GM21723 (cell line): ENCODE data around the gene TEC.

Experiments used
- ATAC-seq: cut with Tn5 transposase; IDR thresholded peaks from one replicate; pipeline ENCODE4 v1.9.1; 2021; ENCODE audit warnings: mild to moderate bottlenecking, moderate library complexity; ENCODE audit not compliant: unreplicated experiment

TEC gene

GRCh38 chr4:48093991-48094416 lies 175.6 kb downstream of the TEC start:
- ATAC-seq, result no peak

DNA sequence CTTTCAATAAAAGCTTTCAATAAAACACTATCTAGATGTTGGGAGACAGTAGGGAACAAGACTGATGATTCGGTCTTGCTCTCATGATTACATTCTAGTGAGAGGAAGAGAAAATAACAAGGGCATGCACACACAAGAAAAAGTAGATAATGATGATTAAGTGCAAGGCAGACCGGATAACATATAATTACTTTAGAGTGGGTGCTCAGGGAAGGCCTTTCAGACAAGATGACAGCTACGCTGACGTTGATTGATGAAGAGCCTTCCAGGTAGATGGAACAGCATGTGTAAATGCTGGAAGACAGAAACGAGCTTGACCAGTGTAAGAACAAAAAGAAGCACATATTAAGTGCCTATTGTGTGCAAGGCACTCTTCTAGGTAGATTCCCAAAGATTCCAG lies 179.0 kb downstream of the TEC start:
- no peak for ATAC-seq

GRCh38 chr4:48085821-48086589 lies 183.6 kb downstream of the TEC start:
- ATAC-seq, result no peak
